HG03280 (cell line): ENCODE results near the gene SALL4.
"Not testable (repeated sequence)": the region's sequence is repeated elsewhere in the genome, so short reads cannot be mapped to it uniquely, and the experiment has no call there.

ENCODE experiments used
- ATAC-seq: cut with Tn5 transposase; IDR thresholded peaks from one replicate; pipeline ENCODE4 v1.9.1; 2021; ENCODE audit warnings: mild to moderate bottlenecking, moderate library complexity; ENCODE audit not compliant: unreplicated experiment

SALL4 gene

GRCh38 chr20:51802170-51802751 lies at the start of gene SALL4:
SALL4 (minus strand) TSS chr20:51802521; CDS start chr20:51802408, 113 bp downstream.
- ATAC-seq: no peak

- ATAC-seq: no peak
Measured at GRCh38 chr20:51848346-51848745, 46.0 kb upstream of the SALL4 start.

GRCh38 chr20:51840865-51841264 lies 38.5 kb upstream of the SALL4 start:
- ATAC-seq: no peak

GRCh38 chr20:51837876-51838420 lies 35.6 kb upstream of the SALL4 start:
- ATAC-seq: no peak

GRCh38 chr20:51837436-51837835 lies 35.1 kb upstream of the SALL4 start:
- ATAC-seq: no peak

- no peak for ATAC-seq
Measured at GRCh38 chr20:51833326-51833725, 31.0 kb upstream of the SALL4 start.

- ATAC-seq: no peak
Measured at GRCh38 chr20:51832276-51832675, 30.0 kb upstream of the SALL4 start.

GRCh38 chr20:51831866-51832265 lies 29.5 kb upstream of the SALL4 start:
- ATAC-seq: no peak

GRCh38 chr20:51830538-51830937 lies 28.2 kb upstream of the SALL4 start:
- no peak for ATAC-seq

- no peak for ATAC-seq
Measured at GRCh38 chr20:51828762-51829161, 26.4 kb upstream of the SALL4 start.

GRCh38 chr20:51826372-51826771 lies 24.1 kb upstream of the SALL4 start:
- no peak for ATAC-seq

GRCh38 chr20:51818479-51819008 lies 16.2 kb upstream of the SALL4 start:
- no peak for ATAC-seq

GRCh38 chr20:51816856-51817255 lies 14.5 kb upstream of the SALL4 start:
- not testable (repeated sequence) for ATAC-seq

- no peak for ATAC-seq
Measured at GRCh38 chr20:51815383-51816076, 13.2 kb upstream of the SALL4 start.

- no peak for ATAC-seq
Measured at GRCh38 chr20:51812861-51813260, 10.5 kb upstream of the SALL4 start.

- ATAC-seq: no peak
Measured at GRCh38 chr20:51811514-51812128, 9.3 kb upstream of the SALL4 start.

- ATAC-seq: no peak
Measured at GRCh38 chr20:51811042-51811355, 8.7 kb upstream of the SALL4 start.

GRCh38 chr20:51810155-51811041 lies 8.1 kb upstream of the SALL4 start:
- no peak for ATAC-seq

GRCh38 chr20:51807720-51808250 lies 5.5 kb upstream of the SALL4 start:
- ATAC-seq: no peak

- no peak for ATAC-seq
Measured at GRCh38 chr20:51804754-51805153, 2.4 kb upstream of the SALL4 start.
